Effector CD8-positive, alpha-beta T cell (primary cell): ENCODE measurements around the gene CD84.
"Not testable (repeated sequence)": the region's sequence is repeated elsewhere in the genome, so short reads cannot be mapped to it uniquely, and the experiment has no call there.

Experiments used
- DNase-seq: peaks from one replicate; lab custom pipeline; 2025; lab: John Stamatoyannopoulos, UW

The CD84 gene

GRCh38 chr1:160503087-160503486 is 76.2 kb downstream of the CD84 start:
- no peak for DNase-seq

- DNase-seq, result no peak
Observed at GRCh38 chr1:160500321-160500990, 78.8 kb downstream of the CD84 start.

- DNase-seq, result no peak
Observed at GRCh38 chr1:160499631-160500030, 79.7 kb downstream of the CD84 start.

- DNase-seq, result not testable (repeated sequence)
Observed at GRCh38 chr1:160498301-160499065, 80.8 kb downstream of the CD84 start.

- no peak for DNase-seq
Observed at GRCh38 chr1:160496334-160496733, 83.0 kb downstream of the CD84 start.

- no peak for DNase-seq
Observed at GRCh38 chr1:160494620-160495019, 84.7 kb downstream of the CD84 start.

GRCh38 chr1:160492617-160493016 is 86.7 kb downstream of the CD84 start:
- no peak for DNase-seq

- no peak for DNase-seq
Observed at GRCh38 chr1:160491981-160492380, 87.3 kb downstream of the CD84 start.
